HG02885 (cell line): Measurements from ENCODE around the gene HHIP.

Experiments used
- ATAC-seq: cut with Tn5 transposase; IDR thresholded peaks from one replicate; pipeline ENCODE4 v1.9.1; 2021; ENCODE audit warnings: mild to moderate bottlenecking; ENCODE audit not compliant: unreplicated experiment, poor library complexity

Gene HHIP

DNA sequence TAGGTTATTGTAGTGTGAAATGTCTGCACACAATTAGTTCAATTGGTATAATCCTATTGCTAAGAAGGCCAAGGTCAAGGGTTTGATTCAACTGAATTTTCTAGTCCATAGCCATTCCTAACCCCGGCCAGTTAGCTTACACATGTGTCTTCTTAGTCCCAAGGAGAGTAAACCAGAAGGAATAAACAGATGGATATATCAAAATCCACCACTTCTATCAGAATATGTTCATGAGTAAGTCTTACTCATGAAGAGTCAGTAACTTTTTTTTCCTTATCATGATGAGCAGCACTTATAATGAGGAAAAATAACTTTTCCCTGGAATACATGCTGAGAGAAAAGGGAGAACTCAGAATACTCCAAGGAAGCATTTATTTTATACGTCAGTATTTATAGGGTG is 9.5 kb downstream of the HHIP start:
- ATAC-seq = no peak

DNA sequence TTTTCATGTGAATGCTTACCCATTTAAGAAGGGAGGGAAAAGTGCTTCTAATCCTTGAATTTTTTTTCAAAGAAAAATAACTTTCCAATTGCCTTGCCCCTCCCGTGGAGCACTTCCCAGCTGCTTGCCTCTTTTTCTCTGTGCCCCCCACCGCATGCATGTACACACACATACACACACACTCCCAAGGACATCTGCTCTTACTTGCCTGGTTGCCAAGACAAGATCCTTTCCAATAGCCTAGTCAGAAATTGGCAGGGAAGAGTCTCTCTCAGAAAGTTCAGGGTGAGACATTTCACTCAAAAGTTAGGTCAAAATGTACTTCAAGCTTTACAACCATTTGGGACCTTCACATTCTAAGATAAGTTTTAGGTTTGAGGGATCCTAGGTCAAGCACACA is 10.9 kb downstream of the HHIP start:
- no peak for ATAC-seq

DNA sequence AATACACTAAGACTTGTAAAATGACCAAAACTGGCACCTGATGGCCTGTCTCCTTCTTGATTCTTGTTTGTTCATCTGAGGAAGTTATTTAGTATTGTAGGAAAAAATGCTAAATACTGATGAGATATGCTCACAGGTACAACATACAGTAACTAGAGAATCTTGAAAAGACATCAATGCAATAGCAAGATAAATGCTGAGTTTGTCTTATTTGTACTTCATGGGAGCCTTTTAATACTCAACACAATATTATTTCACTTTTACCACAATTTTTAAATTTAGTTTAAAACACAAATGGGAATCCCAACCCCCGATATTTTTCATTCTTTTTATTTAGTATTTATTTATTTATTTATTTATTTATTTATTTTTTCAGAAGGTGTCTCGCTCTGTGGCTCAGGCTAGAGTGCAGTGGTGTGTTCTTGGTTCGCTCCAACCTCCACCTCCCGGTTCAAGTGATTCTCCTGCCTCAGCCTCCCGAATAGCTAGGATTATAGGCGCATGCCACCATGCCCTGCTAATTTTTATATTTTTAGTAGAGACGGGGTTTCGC is 12.1 kb downstream of the HHIP start:
- ATAC-seq = no peak

DNA sequence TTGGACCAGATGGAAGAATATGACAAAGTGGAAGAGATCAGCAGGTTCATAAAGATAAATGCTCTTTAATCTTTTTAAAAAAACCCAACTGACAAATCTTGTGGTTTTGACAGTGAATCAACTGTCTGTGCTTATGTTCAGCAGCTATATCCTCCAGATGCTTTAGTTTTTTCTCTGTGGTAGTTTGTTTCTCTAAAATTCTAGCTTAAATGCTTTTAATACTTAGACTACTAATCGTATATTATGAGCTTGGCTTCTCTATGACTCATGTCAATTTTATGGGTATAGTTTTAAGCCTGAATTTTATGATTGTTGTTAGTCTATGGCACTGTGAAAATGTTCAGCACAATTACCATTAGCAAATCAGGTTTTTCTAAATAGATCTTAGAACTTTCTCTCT is 12.9 kb downstream of the HHIP start:
- ATAC-seq = no peak

DNA sequence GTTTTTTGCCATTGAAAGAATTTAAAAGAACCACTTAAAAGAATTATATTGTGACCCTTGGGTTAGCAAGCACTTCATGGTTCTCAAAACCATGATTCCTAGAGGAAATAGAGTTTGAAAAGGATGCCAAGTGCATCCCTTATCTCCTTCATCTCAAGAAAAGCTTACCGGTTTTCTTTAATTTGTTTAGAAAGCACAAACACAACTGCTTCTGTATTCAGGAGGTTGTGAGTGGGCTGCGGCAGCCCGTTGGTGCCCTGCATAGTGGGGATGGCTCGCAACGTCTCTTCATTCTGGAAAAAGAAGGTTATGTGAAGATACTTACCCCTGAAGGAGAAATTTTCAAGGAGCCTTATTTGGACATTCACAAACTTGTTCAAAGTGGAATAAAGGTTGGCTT is 13.5 kb downstream of the HHIP start:
- no peak for ATAC-seq

DNA sequence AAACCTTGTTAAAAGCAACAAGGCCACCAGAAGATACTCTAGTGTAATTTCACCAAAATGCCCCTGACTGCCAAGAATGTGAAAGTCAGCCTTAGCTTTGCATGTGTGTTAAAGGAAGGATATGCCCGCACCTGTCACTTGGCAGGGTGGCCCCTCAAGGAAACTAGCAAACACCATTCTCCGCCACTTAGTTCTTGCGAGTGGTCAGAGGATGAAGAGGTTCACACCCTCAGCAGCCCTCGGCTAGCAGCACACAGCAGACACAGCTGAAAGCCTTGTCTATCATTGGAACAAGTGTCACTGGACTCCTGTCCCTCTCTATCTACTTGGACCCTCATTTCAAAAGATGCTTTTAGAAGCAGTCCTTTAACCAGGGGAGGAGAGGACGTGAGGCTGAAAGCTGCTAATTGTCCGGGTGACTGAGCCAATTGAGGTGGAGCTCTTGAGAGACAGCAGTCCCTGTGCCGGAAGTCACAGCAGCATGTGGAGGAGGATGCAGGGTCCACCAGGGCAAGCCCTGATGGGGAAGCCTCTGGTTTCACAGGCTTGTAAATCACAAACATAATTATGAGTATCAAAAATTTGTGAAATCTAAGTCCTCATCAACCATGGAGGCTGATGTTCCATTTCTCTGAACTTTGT is 18.0 kb downstream of the HHIP start:
- no peak for ATAC-seq

DNA sequence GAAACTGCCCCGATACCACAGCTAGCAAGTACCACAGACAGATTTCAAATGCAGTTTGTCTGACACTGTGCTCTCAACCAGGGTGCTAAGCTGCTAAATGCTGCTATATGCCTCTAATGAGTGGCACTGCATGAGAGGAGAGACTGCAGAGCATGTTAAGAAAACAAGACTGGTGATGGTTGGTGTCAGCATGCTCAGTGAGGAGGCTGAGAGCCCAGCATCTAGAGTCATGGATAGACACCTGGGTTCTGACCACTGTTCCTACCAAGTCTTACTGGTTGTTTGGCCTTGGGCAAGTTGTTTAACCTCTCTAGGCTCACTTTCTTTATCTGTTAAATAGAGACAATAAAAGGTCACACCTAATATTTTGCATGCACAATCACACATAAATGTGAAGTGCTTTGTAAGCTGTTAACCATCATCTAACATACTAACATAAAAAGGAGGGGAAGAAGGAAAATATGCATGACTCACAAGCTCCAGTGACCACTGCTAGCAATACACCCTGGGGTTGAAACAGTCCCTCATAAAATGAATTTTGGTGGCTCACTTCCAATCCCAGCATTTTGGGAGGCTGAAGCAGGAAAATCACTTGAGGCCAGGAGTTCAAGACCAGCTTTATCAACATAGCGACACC is 20.7 kb downstream of the HHIP start:
- ATAC-seq = no peak

DNA sequence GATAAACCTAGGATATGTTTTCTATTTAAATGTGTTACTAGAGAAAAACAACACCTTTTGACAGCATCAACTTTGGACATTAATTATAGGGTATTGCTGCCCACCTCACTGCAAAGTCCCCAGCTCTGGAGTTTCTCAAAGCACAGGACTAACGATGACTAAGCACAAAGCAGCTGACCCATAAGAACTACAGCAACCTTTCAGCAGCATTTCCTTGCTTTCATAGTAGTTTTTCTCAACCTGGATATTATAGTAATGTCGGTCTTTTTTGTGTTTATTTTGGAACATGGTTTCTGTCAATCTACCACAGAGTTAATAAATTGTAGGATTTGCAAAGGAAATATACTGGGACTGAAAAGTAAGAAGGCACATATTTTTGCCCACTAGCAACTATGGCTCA is 21.5 kb downstream of the HHIP start:
- no peak for ATAC-seq

DNA sequence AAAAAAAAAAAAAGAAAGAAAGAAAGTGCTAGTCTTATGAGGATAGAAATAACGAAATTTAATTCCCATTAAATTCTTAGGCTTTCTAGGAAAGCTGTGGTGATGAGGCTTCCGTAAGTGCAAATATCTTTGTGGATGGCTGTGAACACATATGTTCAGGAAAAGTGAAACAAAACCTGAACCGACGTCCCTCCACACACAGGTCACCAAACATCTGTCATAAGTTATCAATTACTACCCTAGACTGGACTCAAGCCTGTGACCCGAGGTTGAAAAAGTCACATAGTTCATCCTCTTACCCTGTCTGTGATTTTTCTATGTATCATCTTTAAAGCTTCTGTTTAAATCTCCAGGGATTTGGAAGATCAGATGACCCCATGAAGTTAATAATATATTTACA is 24.8 kb downstream of the HHIP start:
- ATAC-seq = no peak

DNA sequence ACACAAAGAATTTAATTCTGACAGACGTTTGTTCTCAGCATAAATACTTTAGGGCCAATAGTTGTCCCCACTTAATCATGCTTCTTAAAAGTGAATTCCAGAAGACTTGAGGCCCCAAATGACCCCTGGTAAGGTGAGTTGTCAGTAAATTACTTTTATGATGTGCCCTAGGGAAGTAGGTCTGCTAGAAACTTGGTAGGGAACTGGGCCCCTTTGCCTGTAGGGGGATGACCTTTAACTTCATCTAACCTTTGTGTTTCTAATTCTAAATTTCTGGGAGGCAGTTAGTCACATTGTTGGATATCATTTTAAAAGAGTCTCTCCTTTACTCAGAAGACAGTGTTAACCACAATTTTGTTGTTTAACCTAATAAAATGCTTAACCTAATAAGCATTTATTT is 28.8 kb downstream of the HHIP start:
- ATAC-seq = no peak

DNA sequence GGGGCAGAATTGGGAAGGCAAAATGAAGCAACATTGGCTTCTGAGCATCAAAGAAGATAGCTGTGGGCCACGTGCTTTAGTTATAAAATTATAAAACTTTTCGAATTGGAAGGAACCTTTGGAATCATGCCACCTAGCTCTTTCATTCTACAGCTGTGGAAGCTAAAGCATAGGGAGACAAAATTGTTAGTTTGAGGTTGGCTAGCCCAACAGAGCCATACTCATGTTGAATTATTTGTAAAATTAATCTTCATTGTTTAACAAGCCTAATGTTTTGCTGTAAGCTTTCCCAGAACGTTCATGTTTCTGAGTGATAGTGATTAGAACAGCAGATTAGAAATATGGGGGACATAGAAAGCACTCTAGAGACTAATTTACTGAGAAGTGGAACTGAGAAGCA is 35.9 kb downstream of the HHIP start:
- ATAC-seq = no peak

DNA sequence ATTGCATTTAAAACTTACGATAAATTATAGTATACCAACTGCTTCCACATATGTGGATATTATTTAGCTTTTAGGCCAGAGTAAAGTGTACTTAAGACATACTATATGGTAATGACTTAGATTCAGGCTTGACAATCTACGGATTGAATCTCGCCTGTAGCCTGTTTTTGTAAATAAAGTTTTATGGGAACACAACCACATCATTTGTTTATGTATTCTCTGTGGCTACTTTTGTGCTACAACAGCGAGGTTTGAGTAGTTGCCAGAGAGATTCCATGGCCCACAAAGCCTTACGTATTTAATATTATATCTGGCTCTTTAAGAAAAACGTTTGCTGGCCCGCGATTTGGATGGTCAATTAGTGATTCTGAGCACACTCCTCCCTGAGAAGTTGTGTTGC is 37.6 kb downstream of the HHIP start:
- ATAC-seq = no peak

DNA sequence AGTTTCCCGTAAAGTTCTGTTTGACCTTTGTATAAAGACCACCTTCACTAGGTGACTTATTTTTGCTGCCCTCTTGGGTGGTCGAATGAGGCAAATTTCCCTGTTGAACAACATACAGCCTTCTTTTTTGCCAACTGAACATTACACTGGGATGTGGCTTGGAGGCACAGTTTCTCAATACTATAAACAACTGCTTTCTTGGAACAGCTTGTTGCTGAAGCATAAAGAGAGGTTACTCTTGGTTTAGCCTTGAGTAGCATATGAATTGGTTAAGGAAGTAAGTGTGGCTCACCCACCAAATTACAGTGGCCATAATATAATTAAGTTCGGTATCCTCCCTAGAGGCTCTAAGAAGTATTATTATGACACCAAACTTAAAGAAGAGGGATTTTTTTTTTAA is 40.0 kb downstream of the HHIP start:
- no peak for ATAC-seq

DNA sequence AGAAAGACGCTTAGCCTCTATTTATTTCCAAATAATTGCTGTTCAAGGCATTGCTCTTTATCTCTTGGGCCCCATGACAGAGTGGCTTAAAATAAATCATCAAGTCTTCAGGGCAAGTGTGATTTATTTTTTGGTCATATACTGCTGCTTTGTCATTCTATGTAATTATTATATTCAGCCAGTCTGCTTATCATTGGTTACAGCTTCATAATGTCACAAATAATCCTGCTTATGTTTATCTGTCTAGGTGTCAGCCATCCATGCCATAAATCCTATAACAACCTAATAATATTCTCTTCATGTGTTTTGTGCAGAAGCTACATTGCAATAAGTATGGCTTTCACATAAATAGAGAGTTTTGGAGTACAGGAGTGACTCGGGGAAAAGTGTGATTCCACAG is 41.0 kb downstream of the HHIP start:
- no peak for ATAC-seq

DNA sequence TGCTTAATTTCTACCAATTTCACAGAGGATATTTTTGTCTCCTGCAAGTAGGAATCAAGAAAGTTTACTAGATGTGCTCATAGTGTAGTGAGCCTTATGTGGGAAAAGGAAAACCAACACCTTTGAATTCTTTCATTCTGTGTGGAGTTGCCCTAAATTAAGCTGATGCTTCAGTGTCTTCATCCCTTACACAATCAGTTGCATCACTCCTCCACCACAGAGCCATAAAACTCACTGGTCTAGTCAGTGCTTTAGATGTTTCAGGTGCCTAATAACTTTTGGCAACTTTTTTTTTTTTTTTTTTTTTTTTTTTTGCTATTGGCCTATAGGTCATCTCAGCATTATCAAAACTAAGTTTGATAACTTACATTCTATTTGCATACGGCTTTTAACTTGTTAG is 41.5 kb downstream of the HHIP start:
- ATAC-seq = no peak

DNA sequence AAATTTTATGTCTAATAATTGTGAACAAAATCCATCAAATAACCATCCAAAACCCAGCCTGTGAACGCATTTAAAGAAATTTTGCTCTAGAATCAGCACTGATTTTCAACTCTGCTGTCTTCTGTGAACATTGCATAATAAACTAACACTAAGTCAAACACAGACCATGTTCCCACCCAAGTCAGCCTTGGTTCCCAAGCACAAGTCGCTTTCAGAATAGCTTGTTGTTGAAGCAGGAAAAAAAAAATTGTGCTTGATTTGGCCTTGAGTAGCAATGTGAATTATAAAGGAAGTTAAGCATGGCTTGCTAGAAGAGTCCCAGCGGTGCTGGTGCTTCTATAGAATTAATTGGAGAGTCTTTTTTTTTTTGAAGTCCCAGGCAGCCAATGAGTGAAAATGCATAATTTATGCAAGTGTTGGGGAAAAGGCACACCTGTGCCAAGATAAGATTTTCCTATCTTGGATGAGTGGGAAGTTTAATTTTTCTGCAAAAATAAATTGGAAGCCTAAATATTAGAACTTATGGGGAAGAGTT is 42.1 kb downstream of the HHIP start:
- no peak for ATAC-seq

DNA sequence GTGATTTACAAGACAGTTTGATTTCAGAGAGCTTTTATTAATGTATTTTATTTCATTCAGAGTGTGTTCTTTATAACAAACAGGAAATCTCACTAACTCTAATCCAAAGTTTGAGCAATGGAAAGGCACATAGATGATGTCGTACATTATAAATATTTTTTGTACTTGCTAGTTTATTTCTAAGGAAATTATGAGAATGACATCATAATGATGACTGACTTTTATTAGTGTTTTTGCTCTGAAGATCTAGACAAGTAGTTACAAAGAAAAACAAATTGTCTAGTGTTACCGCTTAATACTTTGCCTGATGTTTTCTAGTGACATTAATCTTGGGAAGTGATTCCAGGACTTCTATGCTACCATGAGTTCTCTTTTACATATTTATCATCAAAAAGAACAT is 43.2 kb downstream of the HHIP start:
- no peak for ATAC-seq

DNA sequence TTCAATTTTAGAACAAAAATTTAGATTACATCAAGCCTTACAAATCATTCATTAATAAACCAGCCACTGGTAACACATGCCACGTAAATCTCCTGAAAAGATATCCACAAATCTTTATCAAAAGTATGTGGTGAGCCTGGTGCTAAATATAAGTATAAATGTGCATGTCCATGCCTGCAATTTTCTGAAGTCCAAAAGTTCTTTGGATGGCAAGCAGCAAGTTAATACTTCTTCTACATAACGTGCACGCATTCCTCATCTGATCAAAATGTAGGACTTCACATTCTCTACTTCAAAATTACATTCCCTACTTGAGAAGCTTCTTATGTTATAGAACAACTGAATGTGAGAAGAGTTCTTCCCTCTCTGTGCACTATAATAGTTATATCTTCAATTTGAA is 49.8 kb downstream of the HHIP start:
- no peak for ATAC-seq

DNA sequence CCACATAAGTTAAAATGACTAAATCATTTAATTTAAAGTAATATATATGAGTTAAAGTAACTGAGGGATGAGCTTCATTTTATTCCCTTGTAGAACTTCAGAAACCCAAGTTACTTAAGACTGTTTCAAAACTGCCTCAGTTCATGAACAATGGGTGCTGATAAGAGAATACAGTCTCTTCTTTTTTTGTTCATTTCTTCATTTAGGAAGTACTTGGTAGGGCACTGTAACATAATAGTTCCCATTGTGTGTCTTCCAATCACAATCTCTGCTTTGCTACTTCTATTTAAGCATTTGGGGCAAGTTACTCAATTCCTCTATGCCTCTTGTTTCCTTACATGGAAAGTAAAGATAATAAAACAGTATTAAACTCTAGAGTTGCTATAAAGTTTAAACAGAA is 50.4 kb downstream of the HHIP start:
- no peak for ATAC-seq

DNA sequence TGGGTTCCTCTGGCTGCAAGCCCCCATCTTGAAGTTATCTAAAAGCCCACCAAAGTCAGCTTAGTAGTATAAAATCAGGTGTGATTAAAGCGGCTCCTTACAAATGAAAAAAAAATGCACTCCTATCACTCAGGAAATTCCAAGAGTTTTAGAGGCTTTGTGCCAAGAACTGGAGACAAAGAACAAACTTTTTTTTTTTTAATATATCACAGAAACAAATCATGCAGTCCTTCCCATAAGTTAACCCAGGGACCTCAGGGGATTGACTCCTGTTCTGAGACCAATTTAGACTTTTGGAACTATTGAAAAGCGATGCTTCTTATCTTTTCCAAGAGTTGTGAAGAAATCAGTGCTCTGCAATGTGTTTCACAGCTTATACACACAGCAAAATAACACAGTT is 53.6 kb downstream of the HHIP start:
- no peak for ATAC-seq

DNA sequence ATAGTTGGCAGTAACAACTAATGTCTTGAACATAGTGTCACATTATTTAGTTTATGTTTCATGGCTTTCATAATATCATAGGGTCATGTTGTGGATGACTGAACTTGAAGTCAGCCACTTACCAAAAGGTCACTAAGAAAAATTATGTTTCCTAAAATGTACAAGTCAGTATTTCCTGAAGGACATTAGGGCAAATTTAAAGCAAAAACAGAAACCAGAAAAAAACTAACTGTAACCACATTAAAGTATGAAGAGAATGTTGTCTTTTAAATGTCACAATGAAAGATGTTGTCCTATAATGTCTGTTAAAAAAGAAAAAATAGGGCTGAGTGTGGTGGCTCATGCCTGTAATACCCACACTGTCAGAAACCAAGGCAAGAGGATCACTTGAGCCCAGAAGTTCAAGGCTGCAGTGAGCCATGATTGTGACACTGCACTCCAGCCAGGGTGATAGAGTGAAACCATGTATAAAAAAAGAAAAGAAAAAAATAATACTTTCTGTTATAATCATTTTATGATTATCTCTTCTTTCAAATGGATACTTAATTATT is 55.8 kb downstream of the HHIP start:
- no peak for ATAC-seq

DNA sequence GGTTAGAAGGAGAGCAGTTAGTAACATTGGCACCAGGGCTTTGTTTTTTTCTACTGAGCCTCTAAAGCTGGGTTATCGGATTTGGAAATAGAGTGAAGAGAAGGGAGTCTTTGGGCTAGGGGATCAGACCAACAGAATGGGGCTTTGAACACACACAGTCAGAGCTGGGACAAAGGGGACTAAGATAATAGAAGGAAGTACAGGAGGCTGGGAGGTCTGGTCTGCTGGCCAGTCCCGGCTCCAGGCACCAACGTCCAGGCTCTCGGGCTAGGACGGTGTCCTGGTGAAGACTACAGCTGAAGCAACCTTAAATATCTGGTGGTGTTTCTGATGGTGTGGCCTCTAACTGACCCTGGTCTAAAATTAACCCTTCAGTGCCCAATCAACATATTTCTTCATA is 57.5 kb downstream of the HHIP start:
- ATAC-seq = no peak
